Stimulated activated CD4-positive, alpha-beta T cell treated with anti-CD3 and anti-CD28 coated beads, TNF-alpha, amount 100 ng/mL, for 48 hours (primary cell): Measurements from ENCODE around the gene DCDC2C.

Source experiments
- DNase-seq, 3 donors: peaks; one replicate each; pipeline ENCODE4 v3.0.0-alpha.2; 2020; ENCODE audit warnings: low read depth in 3 of 3

The DCDC2C gene

GRCh38 chr2:3827673-3828575 is 124.5 kb downstream of the DCDC2C start:
- peak in 1 of 3 donors; percentile 7 for DNase-seq

- no peak for DNase-seq
Measured at GRCh38 chr2:3830796-3831195, 127.4 kb downstream of the DCDC2C start.

GRCh38 chr2:3837086-3837485 is 133.7 kb downstream of the DCDC2C start:
- DNase-seq: no peak

GRCh38 chr2:3838348-3838747 is 135.0 kb downstream of the DCDC2C start:
- no peak for DNase-seq

- DNase-seq: no peak
Measured at GRCh38 chr2:3839476-3839875, 136.1 kb downstream of the DCDC2C start.

GRCh38 chr2:3840611-3841155 is 137.3 kb downstream of the DCDC2C start:
- DNase-seq: no peak

- DNase-seq: no peak
Measured at GRCh38 chr2:3847397-3848052, 144.2 kb downstream of the DCDC2C start.

- DNase-seq: no peak
Measured at GRCh38 chr2:3848776-3849175, 145.4 kb downstream of the DCDC2C start.

- no peak for DNase-seq
Measured at GRCh38 chr2:3849213-3849612, 145.8 kb downstream of the DCDC2C start.

GRCh38 chr2:3857576-3857975 is 154.2 kb downstream of the DCDC2C start:
- DNase-seq: no peak

GRCh38 chr2:3864943-3865865 is 161.8 kb downstream of the DCDC2C start:
- DNase-seq: no peak

- no peak for DNase-seq
Measured at GRCh38 chr2:3867469-3867868, 164.1 kb downstream of the DCDC2C start.

- DNase-seq: no peak
Measured at GRCh38 chr2:3868012-3868805, 164.8 kb downstream of the DCDC2C start.

- no peak for DNase-seq
Measured at GRCh38 chr2:3870222-3870621, 166.8 kb downstream of the DCDC2C start.

- no peak for DNase-seq
Measured at GRCh38 chr2:3871002-3871401, 167.6 kb downstream of the DCDC2C start.

- DNase-seq: no peak
Measured at GRCh38 chr2:3872451-3872850, 169.1 kb downstream of the DCDC2C start.

- no peak for DNase-seq
Measured at GRCh38 chr2:3873899-3874298, 170.5 kb downstream of the DCDC2C start.

- DNase-seq: no peak
Measured at GRCh38 chr2:3876221-3876620, 172.8 kb downstream of the DCDC2C start.

GRCh38 chr2:3876685-3877084 is 173.3 kb downstream of the DCDC2C start:
- no peak for DNase-seq

- no peak for DNase-seq
Measured at GRCh38 chr2:3885629-3886628, 182.6 kb downstream of the DCDC2C start.
